HTR-8/SVneo (cell line): ENCODE results near the gene XRN2.
A peak's percentile ranks its signal among the peaks of the same experiment; 100 is the strongest.
"Not testable (repeated sequence)": the region's sequence is repeated elsewhere in the genome, so short reads cannot be mapped to it uniquely, and the experiment has no call there.

Experiments
- DNase-seq: peaks from one replicate; pipeline ENCODE4 v3.0.0; 2011; ENCODE audit warnings: low spot score, mixed read lengths; ENCODE audit not compliant: insufficient read length
- FAIRE-seq: peaks from 2 replicates; lab custom pipeline; 2011; peaks lifted over from hg19 to GRCh38; lab: Jason Lieb, UNC

The XRN2 gene

GRCh38 chr20:21340991-21341697 is 38.0 kb downstream of the XRN2 start:
- FAIRE-seq = no peak
- no peak for DNase-seq

GRCh38 chr20:21342656-21343345 is 39.7 kb downstream of the XRN2 start:
- FAIRE-seq (no peak), DNase-seq (no peak)

- no peak for FAIRE-seq
Observed at GRCh38 chr20:21344206-21344900, 41.2 kb downstream of the XRN2 start.

GRCh38 chr20:21344961-21345360 is 41.8 kb downstream of the XRN2 start:
- FAIRE-seq = no peak
- DNase-seq = no peak

More at GRCh38 chr20:21344206-21344900, 41.2 kb downstream of the XRN2 start:
- no peak for DNase-seq

- DNase-seq = peak; percentile 10
- no peak for FAIRE-seq
Observed at GRCh38 chr20:21352703-21353102, 49.6 kb downstream of the XRN2 start.

GRCh38 chr20:21353236-21353635 is 50.1 kb downstream of the XRN2 start:
- no peak for DNase-seq
- FAIRE-seq = no peak

- DNase-seq = no peak
- no peak for FAIRE-seq
Observed at GRCh38 chr20:21355981-21356380, 52.9 kb downstream of the XRN2 start.

- no peak for FAIRE-seq
- DNase-seq = no peak
Observed at GRCh38 chr20:21356386-21356785, 53.3 kb downstream of the XRN2 start.

GRCh38 chr20:21357844-21358243 is 54.7 kb downstream of the XRN2 start:
- FAIRE-seq (no peak), DNase-seq (no peak)

- no peak for FAIRE-seq
Observed at GRCh38 chr20:21358737-21359136, 55.6 kb downstream of the XRN2 start.

GRCh38 chr20:21360705-21361104 is 57.6 kb downstream of the XRN2 start:
- no peak for FAIRE-seq
- no peak for DNase-seq

More at GRCh38 chr20:21358737-21359136, 55.6 kb downstream of the XRN2 start:
- no peak for DNase-seq

- DNase-seq = no peak
Observed at GRCh38 chr20:21361266-21361665, 58.1 kb downstream of the XRN2 start.

GRCh38 chr20:21364413-21364812 is 61.3 kb downstream of the XRN2 start:
- DNase-seq = no peak
- FAIRE-seq = no peak

More at GRCh38 chr20:21361266-21361665, 58.1 kb downstream of the XRN2 start:
- no peak for FAIRE-seq

GRCh38 chr20:21365771-21366170 is 62.6 kb downstream of the XRN2 start:
- DNase-seq = no peak
- no peak for FAIRE-seq

- not testable (repeated sequence) for DNase-seq, FAIRE-seq
Observed at GRCh38 chr20:21366273-21366672, 63.1 kb downstream of the XRN2 start.

GRCh38 chr20:21368791-21369190 is 65.7 kb downstream of the XRN2 start:
- FAIRE-seq = no peak
- DNase-seq = no peak

- DNase-seq (no peak), FAIRE-seq (no peak)
Observed at GRCh38 chr20:21371193-21371592, 68.1 kb downstream of the XRN2 start.

- no peak for FAIRE-seq
Observed at GRCh38 chr20:21372016-21372415, 68.9 kb downstream of the XRN2 start.

GRCh38 chr20:21373436-21373835 is 70.3 kb downstream of the XRN2 start:
- FAIRE-seq (no peak), DNase-seq (no peak)

More at GRCh38 chr20:21372016-21372415, 68.9 kb downstream of the XRN2 start:
- no peak for DNase-seq

- FAIRE-seq (no peak), DNase-seq (no peak)
Observed at GRCh38 chr20:21376626-21377025, 73.5 kb downstream of the XRN2 start.

GRCh38 chr20:21377701-21378100 is 74.6 kb downstream of the XRN2 start:
- no peak for FAIRE-seq
- no peak for DNase-seq
